GM12865 (cell line): ENCODE results near the gene OVOL3.
A peak's percentile ranks its signal among the peaks of the same experiment; 100 is the strongest.

Experiments used
- DNase-seq: peaks from one replicate; pipeline ENCODE4 v3.0.0; 2010; ENCODE audit warnings: low read depth
- H3K4me3 ChIP-seq: 2 replicates; pipeline ENCODE4 v1.5.1; 2011; ENCODE audit warnings: mild to moderate bottlenecking, low read depth, low read length, control low read depth
- TF ChIP-seq, protein P1 (sequence below): IDR thresholded peaks from 2 replicates; pipeline ENCODE4 v1.5.1; 2011; ENCODE audit warnings: low read length, control low read depth, low read depth, inconsistent platforms; ENCODE audit not compliant: insufficient read depth; ENCODE audit errors: missing control alignments

The OVOL3 gene

GRCh38 chr19:36108684-36109083 is 2.3 kb upstream of the OVOL3 start:
- H3K4me3 ChIP-seq, result no peak overlapping the region
- TF ChIP-seq, protein P1, sequence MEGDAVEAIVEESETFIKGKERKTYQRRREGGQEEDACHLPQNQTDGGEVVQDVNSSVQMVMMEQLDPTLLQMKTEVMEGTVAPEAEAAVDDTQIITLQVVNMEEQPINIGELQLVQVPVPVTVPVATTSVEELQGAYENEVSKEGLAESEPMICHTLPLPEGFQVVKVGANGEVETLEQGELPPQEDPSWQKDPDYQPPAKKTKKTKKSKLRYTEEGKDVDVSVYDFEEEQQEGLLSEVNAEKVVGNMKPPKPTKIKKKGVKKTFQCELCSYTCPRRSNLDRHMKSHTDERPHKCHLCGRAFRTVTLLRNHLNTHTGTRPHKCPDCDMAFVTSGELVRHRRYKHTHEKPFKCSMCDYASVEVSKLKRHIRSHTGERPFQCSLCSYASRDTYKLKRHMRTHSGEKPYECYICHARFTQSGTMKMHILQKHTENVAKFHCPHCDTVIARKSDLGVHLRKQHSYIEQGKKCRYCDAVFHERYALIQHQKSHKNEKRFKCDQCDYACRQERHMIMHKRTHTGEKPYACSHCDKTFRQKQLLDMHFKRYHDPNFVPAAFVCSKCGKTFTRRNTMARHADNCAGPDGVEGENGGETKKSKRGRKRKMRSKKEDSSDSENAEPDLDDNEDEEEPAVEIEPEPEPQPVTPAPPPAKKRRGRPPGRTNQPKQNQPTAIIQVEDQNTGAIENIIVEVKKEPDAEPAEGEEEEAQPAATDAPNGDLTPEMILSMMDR, result no peak
- no peak for DNase-seq

DNA sequence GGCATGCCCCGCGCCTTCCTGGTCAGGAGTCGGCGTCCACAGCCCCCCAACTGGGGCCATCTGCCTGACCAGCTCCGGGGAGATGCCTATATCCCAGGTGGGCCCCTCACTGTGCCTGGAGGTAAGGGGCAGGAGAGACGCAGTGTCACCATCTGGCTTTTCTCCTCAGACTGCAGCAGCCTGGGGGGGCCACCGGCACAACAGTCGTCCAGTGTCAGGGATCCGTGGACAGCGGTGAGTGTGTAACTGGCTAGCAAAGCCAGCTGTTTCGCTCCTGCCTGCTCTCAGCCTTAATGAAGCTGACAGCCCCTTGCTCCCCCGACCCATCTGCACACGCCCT is 227 bp downstream of the OVOL3 start:
- TF ChIP-seq, protein P1, result no peak
- H3K4me3 ChIP-seq, result no peak overlapping the region
- DNase-seq, result no peak

DNA sequence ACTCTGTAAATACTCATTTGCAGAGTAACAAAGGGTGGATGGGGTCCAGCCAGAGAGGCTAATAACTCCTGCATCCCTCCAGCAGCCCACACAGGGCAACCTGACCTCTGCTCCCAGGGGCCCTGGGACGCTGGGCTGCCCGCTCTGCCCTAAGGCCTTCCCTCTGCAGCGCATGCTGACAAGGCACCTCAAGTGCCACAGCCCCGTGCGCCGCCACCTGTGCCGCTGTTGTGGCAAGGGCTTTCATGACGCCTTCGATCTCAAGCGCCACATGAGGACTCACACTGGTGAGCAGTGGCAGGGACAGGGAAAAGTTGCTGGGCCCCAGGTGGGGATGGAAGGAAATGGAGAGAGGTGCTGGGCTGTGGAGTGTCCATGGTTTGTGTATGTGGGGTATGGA is 1.7 kb downstream of the OVOL3 start:
- no peak overlapping the region for H3K4me3 ChIP-seq
- TF ChIP-seq, protein P1, result no peak
- DNase-seq, result no peak

- no peak for DNase-seq
- TF ChIP-seq, protein P1, result no peak
- peak overlapping the region; percentile 90 for H3K4me3 ChIP-seq
Measured at GRCh38 chr19:36113425-36113824, 2.5 kb downstream of the OVOL3 start.

GRCh38 chr19:36113894-36114720 is 3.2 kb downstream of the OVOL3 start:
- H3K4me3 ChIP-seq, result peak overlapping the region; percentile 90
- DNase-seq, result peak; percentile 34

DNA sequence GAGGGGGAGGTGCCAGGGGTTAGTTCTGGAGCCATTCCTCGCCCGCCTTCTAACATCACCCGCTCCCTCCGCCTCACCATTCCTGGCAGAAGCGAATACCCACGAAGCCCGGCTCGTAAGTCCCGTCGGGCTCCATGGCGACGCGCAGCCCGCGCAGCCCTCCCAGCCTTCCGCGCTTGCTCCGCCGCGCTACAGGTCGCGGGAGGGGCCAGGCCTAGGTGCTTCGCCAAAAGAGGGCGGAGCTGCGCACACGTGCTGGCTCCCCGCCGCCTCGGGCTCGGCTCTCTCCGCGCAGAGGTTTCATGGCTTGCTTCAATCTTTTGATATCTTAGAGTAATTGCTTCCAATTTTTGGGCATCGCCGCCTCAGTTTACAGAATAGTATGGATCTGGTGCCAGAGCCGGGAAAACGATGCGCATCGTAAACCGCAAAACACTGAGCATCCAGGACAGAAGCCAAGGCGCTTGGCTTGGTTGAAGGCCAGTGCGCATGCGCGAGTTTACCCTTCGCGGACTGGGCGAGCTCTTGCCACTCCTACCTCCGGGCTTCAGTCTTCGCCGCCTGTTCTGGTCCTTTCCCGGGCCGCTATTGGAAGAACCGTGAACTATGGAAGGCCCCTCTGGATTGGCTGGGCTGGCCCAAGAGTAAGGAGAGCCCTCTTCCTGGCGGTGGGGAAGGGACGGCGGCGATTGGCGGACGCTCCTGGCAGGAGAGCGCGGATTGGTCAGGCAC is 3.9 kb downstream of the OVOL3 start, which contains the start of gene POLR2I:
Gene POLR2I, minus strand, starts transcription at position 155 of the 732 bp plus-strand sequence. Its CDS starts 19 bp downstream, at position 136.
- TF ChIP-seq, protein P1, result no peak
- peak; percentile 100 for DNase-seq
- peak within 1 kb of the TSS; percentile 90 for H3K4me3 ChIP-seq

More at GRCh38 chr19:36113894-36114720, 3.2 kb downstream of the OVOL3 start:
- TF ChIP-seq, protein P1, result no peak
